ENCODE data around the gene FLYWCH2. TPM values are rescaled to one million over a fixed set of nuclear protein-coding genes. Genes with fewer than 3 reads are reported as not detected.

The FLYWCH2 gene, protein sequence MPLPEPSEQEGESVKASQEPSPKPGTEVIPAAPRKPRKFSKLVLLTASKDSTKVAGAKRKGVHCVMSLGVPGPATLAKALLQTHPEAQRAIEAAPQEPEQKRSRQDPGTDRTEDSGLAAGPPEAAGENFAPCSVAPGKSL
- 56.6 and 63.1 TPM in 2 replicates for total RNA-seq

DNA sequence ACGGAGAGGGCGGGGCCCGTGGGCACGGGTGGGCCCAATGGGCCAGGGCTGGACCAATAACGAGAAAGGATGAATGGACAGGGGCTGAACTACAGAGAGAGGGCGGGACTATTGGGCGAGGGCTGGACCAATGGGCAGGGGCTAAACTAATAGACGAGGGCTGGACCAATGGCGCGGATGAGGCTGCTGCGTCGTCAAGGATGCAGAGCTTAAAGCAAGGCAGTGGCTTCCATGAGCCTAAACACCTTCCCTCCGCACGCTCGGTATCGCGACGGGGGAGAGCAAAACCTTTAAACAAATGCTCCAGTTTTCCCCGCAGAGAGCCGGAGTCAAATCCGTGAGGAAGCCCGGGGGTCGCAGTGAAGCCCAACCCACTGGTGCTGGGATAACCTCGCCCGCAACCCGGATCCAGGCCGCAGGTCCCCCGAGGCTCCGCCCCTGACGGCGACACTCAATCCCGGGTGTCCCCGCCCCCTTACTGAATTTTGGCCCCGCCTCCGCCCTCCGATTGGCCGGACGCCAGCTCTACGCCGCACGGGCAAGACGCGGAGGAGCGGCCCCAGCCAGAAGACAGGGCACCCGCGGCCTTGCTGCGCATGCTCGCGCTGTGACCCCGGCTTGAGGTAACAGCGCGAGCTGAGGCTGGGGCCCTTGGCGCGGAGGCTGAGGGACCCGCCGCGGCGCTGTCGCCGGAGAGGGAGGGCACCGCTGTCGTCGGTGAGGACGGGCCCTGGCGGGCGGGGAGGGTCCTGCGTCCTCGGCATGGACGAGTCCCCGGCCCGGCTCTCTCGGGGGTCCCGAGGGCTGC, at the start of gene FLYWCH2:
Gene FLYWCH2 (plus strand): TSS at position 566 of the 808 bp plus-strand sequence. CDS start 13,235 bp downstream, outside the sequence.

DNA sequence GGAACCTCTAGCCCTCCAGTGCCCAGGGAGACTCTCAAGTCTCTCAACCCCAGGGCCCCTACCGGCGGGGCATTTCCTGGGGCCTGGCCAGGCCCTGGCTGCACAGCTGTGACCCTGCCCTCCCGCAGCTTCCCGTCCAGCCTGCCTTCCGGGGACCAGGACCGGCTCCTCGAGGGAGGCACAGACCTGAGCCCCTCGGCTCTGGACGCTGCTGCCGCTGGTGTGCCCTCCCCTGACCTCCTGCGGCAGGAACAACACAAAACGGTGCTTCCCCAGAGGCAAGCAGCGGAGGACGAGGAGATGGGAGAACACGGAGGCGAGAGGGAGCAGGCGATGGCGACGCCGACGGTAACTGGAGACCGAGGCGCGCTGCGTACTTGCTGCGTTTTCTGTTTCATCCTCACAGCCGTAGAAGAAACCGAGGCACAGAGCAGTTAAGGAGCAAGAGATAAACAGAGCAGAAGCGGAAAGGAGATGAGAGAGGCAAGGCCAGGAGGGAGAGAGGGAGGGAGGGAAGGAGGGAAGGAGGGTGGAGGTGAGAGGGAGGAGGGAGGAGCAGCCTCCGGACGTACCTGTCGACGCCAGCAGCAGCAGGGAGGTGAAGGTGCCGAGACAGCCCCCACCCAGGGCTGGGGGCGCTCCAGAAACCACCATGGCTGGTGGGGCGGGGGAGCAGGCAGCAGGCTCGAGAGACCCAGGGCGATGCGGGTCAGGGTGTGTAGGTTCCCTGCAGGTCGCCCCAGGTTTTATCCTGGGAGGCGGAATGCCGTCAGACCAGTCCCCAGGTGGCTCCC, 25.4 kb upstream of the FLYWCH2 start, which contains the start of gene PRSS22:
Gene PRSS22 (minus strand): TSS at position 720 of the 794 bp plus-strand sequence. CDS start 66 bp downstream, at position 654.

GRCh38 chr16:2911638-2912329, 28.8 kb downstream of the FLYWCH2 start, which contains the start of gene FLYWCH1:
Gene FLYWCH1 (plus strand): TSS chr16:2911931. CDS start chr16:2929686, 17,755 bp downstream.

Other genes starting within 250 kb of the FLYWCH2 start
- 22.5 and 24.8 TPM in 2 replicates for gene KCTD5, start 200.7 kb upstream of the FLYWCH2 start, total RNA-seq
- gene PRSS27, start 163.0 kb upstream of the FLYWCH2 start, total RNA-seq = 0.56 and 0.92 TPM in 2 replicates
- gene SRRM2, start 130.6 kb upstream of the FLYWCH2 start, total RNA-seq = 41.4 and 47.7 TPM in 2 replicates
- 355 and 449 TPM in 2 replicates for gene ELOB, start 105.9 kb upstream of the FLYWCH2 start, total RNA-seq
- not detected in 2 replicates for gene PRSS33, start 95.7 kb upstream of the FLYWCH2 start, total RNA-seq
- gene PRSS41, start 84.7 kb upstream of the FLYWCH2 start, total RNA-seq = not detected in 2 replicates
- not detected in 2 replicates for gene PRSS21, start 66.0 kb upstream of the FLYWCH2 start, total RNA-seq
- gene ZG16B, start 52.9 kb upstream of the FLYWCH2 start, total RNA-seq = 0.25 and 3.7 TPM in 2 replicates
- not detected in 2 replicates for gene PRSS22, start 25.0 kb upstream of the FLYWCH2 start, total RNA-seq
- 35.6 and 38.4 TPM in 2 replicates for gene FLYWCH1, start 28.7 kb downstream of the FLYWCH2 start, total RNA-seq
- gene KREMEN2, start 81.1 kb downstream of the FLYWCH2 start, total RNA-seq = not detected in 2 replicates
- 6.5 and 12.6 TPM in 2 replicates for gene PAQR4, start 86.1 kb downstream of the FLYWCH2 start, total RNA-seq
- 3.4 and 5.9 TPM in 2 replicates for gene PKMYT1, start 97.2 kb downstream of the FLYWCH2 start, total RNA-seq
- gene CLDN9, start 129.7 kb downstream of the FLYWCH2 start, total RNA-seq = not detected in 2 replicates
- gene CLDN6, start 135.0 kb downstream of the FLYWCH2 start, total RNA-seq = not detected in 2 replicates
- gene TNFRSF12A, start 137.2 kb downstream of the FLYWCH2 start, total RNA-seq = 265 and 335 TPM in 2 replicates
- gene HCFC1R1, start 140.7 kb downstream of the FLYWCH2 start, total RNA-seq = 17.0 and 27.1 TPM in 2 replicates
- 14.1 and 15.0 TPM in 2 replicates for gene THOC6, start 140.8 kb downstream of the FLYWCH2 start, total RNA-seq
- 0.13 TPM in 1 of 2 replicates, not detected in the other for gene BICDL2, start 153.7 kb downstream of the FLYWCH2 start, total RNA-seq
- not detected in 2 replicates for gene MMP25, start 163.3 kb downstream of the FLYWCH2 start, total RNA-seq
- 3.4 and 4.4 TPM in 2 replicates for gene IL32, start 182.4 kb downstream of the FLYWCH2 start, total RNA-seq
- not detected in 2 replicates for gene ZSCAN10, start 216.1 kb downstream of the FLYWCH2 start, total RNA-seq
- gene ZNF205, start 229.4 kb downstream of the FLYWCH2 start, total RNA-seq = 12.6 and 13.6 TPM in 2 replicates

All from aortic smooth muscle cell (primary cell).